Epidermal melanocyte (primary cell): ENCODE data around the gene PIK3AP1.

ENCODE experiments used
- DNase-seq: peaks from one replicate; pipeline ENCODE4 v3.0.0; 2011; ENCODE audit warnings: low spot score; ENCODE audit not compliant: insufficient read length

Gene PIK3AP1

DNA sequence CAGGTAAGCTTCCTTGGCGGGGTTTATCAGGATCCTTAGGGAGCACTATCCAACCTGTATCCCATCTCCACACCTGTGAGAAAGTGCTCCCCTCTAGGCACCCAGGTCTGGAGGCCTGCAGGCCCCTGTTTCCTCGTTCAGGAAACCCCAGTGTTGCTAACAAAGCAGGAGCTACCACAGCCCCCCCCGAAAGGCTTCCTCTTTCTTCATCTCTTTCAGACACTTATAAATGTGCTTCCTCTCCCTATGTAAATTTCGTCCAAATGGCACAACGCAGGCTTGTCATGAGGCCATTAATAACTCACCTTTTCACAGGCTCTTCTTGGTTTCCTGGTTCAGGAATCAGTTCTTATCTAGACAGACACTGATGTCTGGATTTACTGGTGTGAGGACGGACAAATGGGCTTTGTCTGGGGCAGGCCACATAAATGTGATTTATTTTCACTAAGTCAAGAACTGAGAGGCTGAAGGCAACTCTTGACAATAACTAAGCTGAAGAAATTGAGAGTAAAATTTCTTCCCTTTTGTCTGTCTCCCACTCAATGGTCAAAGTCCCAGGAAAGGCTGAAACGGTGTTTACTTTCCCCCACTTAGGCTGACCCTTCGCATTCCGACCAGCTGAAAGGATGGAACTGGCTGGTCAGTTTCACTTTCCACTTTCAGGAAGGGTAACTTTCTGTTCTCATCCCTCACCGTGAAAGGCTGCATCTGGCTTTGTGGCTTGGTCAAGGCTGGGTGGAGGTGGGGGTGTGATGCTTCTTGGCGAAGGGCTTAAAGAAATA, 46.8 kb downstream of the PIK3AP1 start:
- no peak for DNase-seq

DNA sequence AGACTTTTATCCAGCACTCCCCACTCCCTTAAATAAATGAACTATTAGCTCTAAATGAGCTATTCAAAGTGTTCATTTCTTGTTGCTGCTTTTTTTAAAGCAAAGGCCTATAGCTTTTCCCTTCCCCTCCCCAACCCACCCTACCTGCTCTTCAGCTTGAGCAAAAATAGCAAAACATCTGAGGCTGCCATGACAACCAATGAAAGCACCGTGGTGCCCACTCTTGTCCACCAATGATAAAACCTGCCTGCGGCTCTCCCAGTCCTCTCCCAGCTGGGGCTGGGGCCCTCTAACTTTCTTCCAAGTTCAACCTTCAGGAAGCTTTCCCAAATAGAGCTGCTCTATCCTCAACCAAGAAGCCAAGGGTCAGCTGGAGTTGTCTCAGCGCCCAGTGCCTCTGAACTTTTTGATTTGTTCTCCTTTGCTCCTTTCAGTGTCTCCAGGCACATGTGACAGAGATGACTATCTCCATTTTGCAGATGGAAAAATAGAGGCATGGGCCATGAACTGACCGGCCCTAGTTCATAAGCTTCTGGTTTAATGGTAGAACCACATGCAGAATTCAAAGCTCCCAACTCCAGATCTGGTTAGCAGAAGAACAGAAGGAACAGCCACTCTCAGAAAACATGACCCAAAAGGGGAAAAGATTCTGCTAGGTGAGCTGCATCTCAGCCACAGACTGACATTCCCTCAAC, 47.7 kb downstream of the PIK3AP1 start:
- DNase-seq = no peak

- DNase-seq = no peak
These were observed 49.0 kb downstream of the PIK3AP1 start for GRCh38 chr10:96671211-96671890.

DNA sequence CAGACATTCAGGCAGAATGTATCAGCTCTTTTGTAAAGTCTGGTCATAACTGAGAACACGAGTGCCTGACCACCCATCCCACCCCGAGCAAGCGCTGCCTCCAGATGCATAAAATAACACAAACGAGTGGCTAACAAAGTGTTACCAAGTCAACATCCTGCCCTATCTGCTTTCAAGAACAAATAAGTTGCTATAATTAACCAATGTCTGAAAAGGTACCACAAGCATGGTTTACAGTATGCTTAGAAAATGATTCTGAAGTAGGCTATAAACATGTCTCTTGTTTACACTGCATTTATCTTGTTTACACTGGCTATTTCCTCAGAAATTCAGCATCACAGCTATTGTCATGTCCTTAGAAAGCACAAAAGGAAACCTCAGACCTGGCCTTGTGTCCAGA, 49.5 kb downstream of the PIK3AP1 start:
- no peak for DNase-seq

GRCh38 chr10:96667401-96667800, 52.9 kb downstream of the PIK3AP1 start:
- no peak for DNase-seq

- no peak for DNase-seq
These were observed 53.6 kb downstream of the PIK3AP1 start for GRCh38 chr10:96666741-96667140.

- DNase-seq = no peak
These were observed 55.0 kb downstream of the PIK3AP1 start for GRCh38 chr10:96665306-96665705.

DNA sequence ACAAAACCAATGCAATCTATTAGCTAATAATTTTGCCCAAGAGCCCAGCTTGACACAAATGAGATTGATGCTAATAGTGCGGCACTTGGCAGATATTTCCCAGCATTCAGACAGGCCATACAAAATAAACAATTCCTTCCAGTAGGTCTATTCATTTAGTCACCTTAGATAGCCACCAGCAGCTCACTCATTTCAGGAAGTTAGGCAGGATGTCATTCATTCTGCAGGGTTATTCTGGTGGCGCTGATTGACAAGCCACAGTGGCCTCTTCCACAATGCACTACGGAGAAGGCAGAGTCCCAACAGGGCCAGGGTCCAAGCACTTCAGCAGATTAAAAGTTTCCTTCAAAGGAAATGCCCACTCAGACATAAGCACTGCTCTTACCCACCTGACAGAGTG, 55.8 kb downstream of the PIK3AP1 start:
- DNase-seq = no peak

DNA sequence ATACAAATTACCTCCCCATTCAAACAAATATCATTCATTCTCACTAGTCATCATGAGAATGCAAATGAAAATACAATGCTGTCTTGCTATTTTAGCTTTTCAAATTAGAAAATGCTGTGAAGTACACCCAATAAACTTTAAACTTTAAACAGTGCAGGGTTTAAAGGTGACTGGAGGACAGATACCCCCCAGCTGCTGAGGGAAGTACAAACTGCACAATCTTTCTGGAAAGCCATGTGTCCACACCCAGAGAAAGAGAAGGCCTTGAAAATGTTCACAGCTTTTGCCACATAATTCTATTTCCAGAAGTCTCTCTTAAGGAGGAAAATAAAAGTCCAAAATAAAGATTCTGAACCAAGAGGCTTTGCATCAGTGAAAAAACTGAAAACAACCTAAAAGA, 56.5 kb downstream of the PIK3AP1 start:
- DNase-seq = no peak

DNA sequence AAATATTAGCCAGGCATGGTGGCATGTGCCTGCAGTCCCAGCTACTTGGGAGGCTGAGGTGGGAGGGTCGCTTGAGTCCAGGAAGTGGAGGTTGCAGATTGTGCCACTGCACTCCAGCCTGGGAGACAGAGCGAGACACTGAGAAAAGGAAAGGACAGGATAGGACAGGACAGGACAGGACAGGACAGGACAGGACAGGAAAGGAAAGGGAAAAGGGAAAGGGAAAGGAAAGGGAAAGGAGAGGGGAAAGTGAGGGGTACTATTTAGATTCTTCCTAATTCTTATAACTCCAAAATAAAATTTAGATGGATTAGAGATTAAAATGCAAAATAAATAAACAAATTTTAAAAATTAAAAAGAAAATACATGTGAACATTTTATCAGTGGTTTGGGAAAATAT, 58.7 kb downstream of the PIK3AP1 start:
- DNase-seq = no peak

- DNase-seq = no peak
These were observed 60.0 kb downstream of the PIK3AP1 start for GRCh38 chr10:96660297-96660696.

GRCh38 chr10:96658844-96659243, 61.5 kb downstream of the PIK3AP1 start:
- DNase-seq = no peak

GRCh38 chr10:96657385-96657784, 62.9 kb downstream of the PIK3AP1 start:
- DNase-seq = no peak

DNA sequence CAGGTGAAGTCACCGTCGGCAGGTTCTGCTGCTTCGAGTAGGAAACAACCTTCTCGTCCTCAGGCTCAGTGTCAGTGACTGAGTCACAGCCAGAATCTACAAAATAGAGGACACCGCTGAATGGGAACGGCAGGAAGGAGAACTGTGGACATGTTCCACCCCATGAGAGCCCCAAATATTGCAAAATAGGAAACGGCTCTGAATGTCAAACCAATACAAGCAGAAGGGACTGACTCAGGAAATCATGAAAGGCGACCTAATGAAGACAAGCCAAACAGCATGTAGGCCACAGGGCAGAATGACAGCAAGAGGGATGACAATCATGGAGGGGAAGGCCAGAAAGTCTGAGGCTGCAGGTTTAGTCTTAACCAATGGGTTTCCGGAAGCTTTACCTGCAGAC, 63.5 kb downstream of the PIK3AP1 start:
- no peak for DNase-seq

- DNase-seq = no peak
These were observed 64.1 kb downstream of the PIK3AP1 start for GRCh38 chr10:96656198-96656577.

DNA sequence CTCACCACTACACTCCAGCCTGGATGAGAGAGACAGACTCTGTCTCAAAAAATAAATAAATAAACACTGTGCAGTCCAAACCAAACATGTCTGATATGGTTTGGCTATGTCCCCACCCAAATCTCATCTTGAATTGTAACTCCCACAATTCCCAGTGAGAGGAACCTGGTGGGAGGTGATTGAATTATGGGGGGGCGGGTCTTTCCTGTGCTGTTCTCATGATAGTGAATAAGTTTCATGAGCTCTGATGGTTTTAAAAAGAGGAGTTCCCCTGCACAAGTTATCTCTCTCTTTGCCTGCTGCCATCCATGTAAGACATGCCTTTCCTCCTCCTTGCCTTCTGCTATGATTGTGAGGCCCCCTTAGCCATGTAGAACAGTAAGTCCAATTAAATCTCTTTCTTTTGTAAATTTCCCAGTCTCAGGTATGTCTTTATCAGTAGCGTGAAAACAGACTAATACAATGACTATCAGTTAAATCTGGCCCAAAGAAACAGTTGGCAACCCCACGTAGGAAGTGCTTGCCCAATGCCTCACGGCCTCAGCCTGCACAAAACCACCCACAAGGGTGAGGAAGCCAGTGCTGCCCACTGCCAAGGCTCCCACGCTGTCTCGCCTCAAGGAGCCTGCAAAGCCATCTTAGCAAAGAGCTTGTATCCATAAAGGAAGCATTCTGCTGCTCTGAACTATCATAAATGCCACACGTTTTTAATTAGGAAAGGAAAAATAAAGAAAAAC, 64.7 kb downstream of the PIK3AP1 start:
- DNase-seq = no peak

DNA sequence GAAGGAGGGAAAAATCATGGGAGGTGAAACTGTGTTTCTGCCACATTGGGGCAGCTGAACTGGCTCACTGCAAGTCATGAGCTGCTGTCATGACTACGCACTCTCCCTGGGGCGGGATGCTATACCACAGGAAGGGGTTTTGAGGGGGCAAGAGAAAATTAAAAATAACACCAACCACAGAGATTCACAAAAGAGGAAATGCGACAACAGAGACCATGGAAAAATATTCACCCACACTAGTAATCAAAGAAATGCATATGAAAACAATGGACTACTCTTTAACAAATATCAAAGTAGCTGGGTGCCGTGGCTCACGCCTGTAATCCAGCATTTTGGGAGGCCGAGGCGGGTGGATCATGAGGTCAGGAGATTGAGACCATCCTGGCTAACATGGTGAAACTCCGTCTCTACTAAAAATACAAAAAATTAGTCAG, 68.3 kb downstream of the PIK3AP1 start:
- DNase-seq = no peak

DNA sequence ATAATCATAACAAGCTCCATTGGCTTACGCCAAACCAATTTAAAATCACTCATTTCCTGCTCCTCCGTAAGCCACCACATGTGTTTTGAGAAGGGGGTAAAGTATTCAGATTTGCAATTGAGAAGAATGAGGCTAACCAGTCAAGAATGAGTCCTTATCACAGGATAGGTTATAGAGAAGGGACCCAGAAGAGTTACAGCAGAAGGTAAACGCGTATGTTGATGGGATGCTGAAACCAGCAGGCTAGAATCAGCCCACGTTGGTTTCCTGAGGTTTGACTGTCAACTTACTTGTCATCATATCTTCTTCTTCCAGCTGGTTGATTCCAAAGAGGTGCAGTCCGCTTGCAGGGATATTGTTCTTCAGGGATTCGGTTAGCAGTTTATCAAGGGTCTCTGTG, 69.4 kb downstream of the PIK3AP1 start:
- DNase-seq = no peak

GRCh38 chr10:96648297-96648696, 72.0 kb downstream of the PIK3AP1 start:
- no peak for DNase-seq

DNA sequence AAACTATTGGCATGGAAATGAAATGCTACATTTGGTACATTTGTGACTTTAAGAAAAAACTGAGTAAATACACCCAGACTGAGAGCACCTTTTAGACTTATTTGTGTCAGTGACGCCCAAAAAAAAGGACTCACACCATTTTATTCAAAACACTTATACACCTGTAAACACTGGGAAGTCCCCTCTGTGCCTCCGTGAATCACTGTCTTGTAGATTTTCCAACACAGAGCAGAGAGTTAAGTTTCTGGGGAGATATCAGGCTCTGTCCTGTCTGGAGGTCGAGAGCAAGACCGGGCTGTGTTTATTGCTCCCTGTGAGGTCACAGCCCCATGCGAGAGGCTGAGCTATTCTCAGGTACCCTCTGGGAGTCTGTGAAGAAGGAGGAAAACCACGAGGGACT, 72.8 kb downstream of the PIK3AP1 start:
- DNase-seq = no peak

DNA sequence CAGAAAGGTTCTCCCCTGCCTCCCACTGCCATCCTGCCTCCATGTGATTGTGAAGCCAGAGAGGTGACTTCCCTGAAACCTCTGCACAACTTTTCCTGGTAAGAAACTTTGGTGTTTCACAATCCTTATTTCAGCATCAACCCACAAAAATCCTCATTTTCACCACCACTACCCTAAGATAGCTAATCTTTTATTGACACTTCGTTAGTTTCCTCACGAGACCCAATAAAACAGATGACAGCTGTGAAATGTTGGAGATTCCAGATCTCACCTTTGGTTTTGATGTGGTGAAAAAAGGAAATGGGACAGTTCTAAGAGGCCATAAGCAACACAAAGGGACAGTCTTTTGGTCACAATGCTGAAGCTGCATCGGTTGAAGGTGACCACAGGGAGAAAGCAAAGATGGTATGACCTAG, 73.6 kb downstream of the PIK3AP1 start:
- DNase-seq = no peak

DNA sequence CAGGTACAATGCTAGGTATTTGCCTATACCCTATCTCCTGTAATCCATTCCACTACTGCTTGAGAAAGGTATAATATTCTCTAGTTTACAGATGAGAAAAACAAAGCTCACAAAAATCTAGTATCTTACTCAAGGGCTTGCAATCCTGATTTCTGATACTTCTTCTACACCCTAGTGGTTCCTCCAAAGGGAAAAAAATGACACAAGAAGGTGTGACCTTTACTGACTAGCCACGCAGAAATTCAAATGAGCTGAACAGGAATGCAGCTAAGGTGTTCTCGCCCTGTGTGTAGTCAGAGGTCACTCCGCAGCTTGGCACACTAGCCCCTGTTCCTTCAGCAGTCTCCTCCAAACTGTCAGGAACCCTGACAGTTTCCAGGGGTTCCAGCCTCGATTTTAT, 74.0 kb downstream of the PIK3AP1 start:
- DNase-seq = no peak
